Mesodermal cell (in vitro differentiated cells): Measurements from ENCODE around the gene STARD9.

Experiments
- H3K27ac ChIP-seq: 2 replicates; pipeline ENCODE4 v1.7.0; 2013; ENCODE audit warnings: mild to moderate bottlenecking, low read depth, low read length, moderate library complexity; ENCODE audit not compliant: severe bottlenecking
- H3K36me3 ChIP-seq: 2 replicates; pipeline ENCODE4 v1.7.1; 2013; ENCODE audit warnings: mild to moderate bottlenecking, low read length, moderate library complexity; ENCODE audit not compliant: control insufficient read depth, insufficient read depth
- H3K4me1 ChIP-seq: one replicate; pipeline ENCODE4 v1.7.1; 2013; ENCODE audit warnings: mild to moderate bottlenecking, low read length; ENCODE audit not compliant: insufficient read depth, control insufficient read depth, poor library complexity, severe bottlenecking
- H3K4me3 ChIP-seq: 2 replicates; pipeline ENCODE4 v1.7.0; 2013; ENCODE audit warnings: low read length, control low read depth, mild to moderate bottlenecking; ENCODE audit not compliant: insufficient read depth, poor library complexity, severe bottlenecking; ENCODE audit errors: extremely low read depth
- H3K9me3 ChIP-seq: 2 replicates; pipeline ENCODE4 v1.7.1; 2013; ENCODE audit warnings: mild to moderate bottlenecking, low read length, moderate library complexity; ENCODE audit not compliant: control insufficient read depth
- WGBS, 2 experiments: methylation state at CpG; one replicate each; pipeline ENCODE4 v1.1.5; 2013; ENCODE audit warnings: missing lambda C conversion rate in 2 of 2; ENCODE audit not compliant: insufficient coverage in 2 of 2; 5-methylcytosine and 5-hydroxymethylcytosine counted together

Gene STARD9

DNA sequence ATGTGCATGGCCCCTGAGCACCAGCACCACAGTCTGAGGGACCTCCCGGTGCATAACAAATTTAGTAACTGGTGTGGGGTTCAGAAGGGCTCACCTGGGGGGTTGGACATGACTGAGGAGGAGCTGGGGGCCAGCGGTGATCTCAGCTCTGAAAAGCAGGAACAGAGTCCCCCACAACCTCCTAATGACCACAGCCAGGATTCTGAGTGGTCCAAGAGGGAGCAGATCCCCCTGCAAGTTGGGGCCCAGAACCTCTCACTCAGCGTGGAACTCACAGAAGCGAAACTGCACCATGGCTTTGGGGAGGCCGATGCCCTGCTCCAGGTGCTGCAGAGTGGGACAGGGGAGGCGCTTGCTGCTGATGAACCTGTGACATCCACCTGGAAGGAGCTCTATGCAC, 118.5 kb downstream of the STARD9 start:
- H3K4me1 ChIP-seq, result no peaks in the 10 kb centered on the region
- H3K27ac ChIP-seq, result no peak overlapping the region
- no peaks in the 10 kb centered on the region for H3K36me3 ChIP-seq
- H3K9me3 ChIP-seq, result no peaks in the 10 kb centered on the region
- no peak overlapping the region for H3K4me3 ChIP-seq
- 96 to 100% methylated on average over 5 of the region's 6 CpGs for WGBS, 2 experiments

DNA sequence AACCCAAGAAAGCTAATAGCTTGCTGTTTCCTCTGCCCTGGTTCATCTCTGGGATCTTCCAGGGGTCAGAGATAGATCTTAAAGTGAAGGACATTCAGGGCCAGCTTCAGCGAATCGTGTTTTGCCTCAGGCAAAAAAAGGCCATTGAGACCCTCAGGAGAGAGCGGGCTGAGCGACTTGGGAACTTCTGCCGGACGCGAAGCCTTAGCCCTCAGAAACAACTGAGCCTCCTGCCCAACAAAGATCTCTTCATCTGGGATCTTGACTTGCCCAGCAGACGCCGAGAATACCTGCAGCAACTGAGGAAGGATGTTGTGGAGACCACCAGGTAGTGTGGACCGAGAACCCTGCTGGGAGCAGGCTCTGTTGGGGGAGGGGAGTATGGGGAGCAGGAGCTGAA, 119.0 kb downstream of the STARD9 start:
- no peak overlapping the region for H3K27ac ChIP-seq
- H3K36me3 ChIP-seq, result no peaks in the 10 kb centered on the region
- no peaks in the 10 kb centered on the region for H3K4me1 ChIP-seq
- no peak overlapping the region for H3K4me3 ChIP-seq
- 88 to 100% methylated on average over 5 to 8 of the region's 10 CpGs for WGBS, 2 experiments
- H3K9me3 ChIP-seq, result no peaks in the 10 kb centered on the region

DNA sequence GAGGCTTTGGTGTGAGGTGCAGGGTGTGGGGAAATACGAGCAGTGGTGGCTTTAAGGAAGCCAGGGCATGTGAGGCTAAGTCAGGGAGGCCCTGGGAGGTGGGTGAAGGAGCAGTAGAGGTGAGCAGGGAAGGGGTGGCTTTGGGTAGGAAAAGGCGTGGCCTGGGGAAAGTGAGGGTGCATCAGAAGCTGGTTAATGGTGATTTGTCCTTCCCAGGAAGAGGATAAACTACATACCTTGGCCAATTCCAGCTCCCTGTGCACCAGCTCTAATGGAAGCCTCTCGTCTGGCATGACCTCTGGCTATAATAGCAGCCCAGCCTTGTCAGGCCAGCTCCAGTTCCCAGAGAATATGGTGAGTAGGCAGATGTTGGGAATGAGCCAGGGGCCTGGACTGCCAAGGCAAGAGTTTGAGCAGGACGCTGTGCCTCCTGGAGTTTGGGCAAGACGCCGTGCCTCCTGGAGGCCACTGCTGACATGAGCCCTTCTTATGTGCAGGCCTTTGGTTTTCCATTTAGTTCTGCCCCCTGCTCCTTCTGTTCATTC, 120.2 kb downstream of the STARD9 start:
- H3K36me3 ChIP-seq, result peaks cover 4% of the 10 kb centered on the region
- WGBS, 2 experiments, result 86 to 98% methylated on average over 1 to 4 of the region's 6 CpGs
- no peaks in the 10 kb centered on the region for H3K4me1 ChIP-seq
- peaks cover 6% of the 10 kb centered on the region for H3K9me3 ChIP-seq
- H3K4me3 ChIP-seq, result no peak overlapping the region
- no peak overlapping the region for H3K27ac ChIP-seq

DNA sequence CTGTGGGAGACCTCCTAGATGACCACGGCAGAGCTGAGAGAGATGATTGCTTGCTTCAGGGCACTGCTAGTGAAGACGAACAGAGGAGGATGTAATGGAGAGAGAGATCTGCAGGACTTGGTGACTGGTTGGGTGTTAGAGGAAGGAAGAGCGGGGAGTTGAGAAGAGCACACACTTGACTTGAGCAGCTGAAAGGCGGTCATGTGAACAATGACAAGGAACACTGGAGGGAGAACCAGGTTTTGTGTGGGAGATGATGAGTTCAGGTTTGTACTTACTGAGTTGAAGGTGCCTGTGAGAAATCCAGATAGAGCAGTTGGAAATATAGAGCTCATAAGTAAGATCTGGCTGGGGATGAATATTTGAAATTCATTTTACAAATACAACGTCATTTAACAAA, 121.2 kb downstream of the STARD9 start:
- Histone ChIP-seq H3K27ac (no peak overlapping the region), H3K9me3 (peaks cover 10% of the 10 kb centered on the region), H3K4me3 (no peak overlapping the region), H3K4me1 (no peaks in the 10 kb centered on the region), H3K36me3 (peaks cover 9% of the 10 kb centered on the region)
- WGBS, 2 experiments, result 94 to 98% methylated on average over 4 of the region's 5 CpGs

DNA sequence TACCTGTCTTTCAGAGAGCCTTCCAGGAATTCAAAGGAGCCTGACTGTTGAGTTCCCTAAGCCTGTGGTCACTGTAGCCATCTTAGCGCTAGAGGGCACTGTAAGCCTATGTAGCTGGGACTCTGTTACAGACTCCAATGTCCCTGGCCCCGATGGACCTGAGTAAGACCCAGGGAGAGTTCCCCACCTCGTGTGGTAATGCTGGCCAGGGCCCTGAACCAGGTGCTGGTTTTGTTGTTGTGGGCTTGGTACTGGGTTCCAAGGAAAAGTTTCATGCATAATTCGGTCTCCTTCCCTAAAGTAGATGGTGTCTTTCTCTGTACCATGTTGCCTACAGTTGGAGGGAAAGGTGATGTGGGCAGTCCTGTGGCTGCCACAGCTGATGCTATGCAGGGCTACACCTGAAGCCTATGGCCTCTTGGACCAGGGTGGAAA, 129.1 kb downstream of the STARD9 start:
- no peaks in the 10 kb centered on the region for H3K4me1 ChIP-seq
- H3K4me3 ChIP-seq, result no peak overlapping the region
- peaks cover 10% of the 10 kb centered on the region for H3K9me3 ChIP-seq
- WGBS, 2 experiments, result 25 to 40% methylated on average over 1 to 3 of the region's 4 CpGs
- H3K27ac ChIP-seq, result no peak overlapping the region
- peaks cover 9% of the 10 kb centered on the region for H3K36me3 ChIP-seq

DNA sequence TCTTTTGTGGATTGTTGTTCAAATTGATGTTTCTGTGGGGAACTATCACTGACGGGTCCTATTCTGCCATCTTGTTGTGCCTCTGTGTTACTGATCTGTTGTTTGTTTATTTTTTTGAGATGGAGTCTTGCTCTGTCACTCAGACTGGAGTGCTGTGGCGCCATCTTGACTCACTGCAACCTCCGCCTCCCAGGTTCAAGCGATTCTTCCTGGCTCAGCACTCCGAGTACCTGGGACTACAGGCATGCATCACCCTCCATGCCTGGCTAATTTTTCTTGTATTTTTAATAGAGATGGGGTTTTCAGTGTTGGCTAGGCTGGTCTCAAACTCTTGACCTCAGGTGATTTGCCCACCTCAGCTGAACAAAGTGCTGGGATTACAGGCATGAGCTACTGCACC, 129.9 kb downstream of the STARD9 start:
- Histone ChIP-seq H3K4me1 (no peaks in the 10 kb centered on the region), H3K9me3 (peaks cover 7% of the 10 kb centered on the region), H3K36me3 (peaks cover 5% of the 10 kb centered on the region), H3K4me3 (no peak overlapping the region), H3K27ac (no peak overlapping the region)
- 98 to 100% methylated on average over 4 to 5 of the region's 5 CpGs for WGBS, 2 experiments

DNA sequence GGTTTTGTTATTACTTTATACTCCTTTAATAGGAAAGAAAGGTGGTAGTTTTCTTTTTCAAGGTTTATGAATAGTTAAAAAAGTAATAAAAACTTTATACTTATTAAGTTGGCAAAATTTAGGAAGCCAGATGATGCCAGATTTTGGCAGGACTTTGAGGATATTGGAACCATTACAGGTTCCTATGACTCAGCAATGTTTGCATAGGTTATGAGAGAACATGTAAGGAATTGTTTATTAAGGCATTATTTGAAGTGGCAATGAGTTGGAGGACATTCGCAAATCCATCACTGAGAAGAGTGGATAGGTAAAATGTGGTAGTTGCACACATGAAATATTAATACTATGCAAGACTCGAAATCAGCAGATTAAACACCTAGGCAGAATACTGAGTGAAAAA, 131.7 kb downstream of the STARD9 start:
- Histone ChIP-seq H3K36me3 (no peaks in the 10 kb centered on the region), H3K27ac (no peak overlapping the region), H3K4me1 (no peaks in the 10 kb centered on the region), H3K9me3 (no peaks in the 10 kb centered on the region), H3K4me3 (no peak overlapping the region)
- WGBS, 2 experiments, result 100% methylated on average over 1 of the region's 2 CpGs; no CpG with 5 or more reads in 1 of the 2 experiments

DNA sequence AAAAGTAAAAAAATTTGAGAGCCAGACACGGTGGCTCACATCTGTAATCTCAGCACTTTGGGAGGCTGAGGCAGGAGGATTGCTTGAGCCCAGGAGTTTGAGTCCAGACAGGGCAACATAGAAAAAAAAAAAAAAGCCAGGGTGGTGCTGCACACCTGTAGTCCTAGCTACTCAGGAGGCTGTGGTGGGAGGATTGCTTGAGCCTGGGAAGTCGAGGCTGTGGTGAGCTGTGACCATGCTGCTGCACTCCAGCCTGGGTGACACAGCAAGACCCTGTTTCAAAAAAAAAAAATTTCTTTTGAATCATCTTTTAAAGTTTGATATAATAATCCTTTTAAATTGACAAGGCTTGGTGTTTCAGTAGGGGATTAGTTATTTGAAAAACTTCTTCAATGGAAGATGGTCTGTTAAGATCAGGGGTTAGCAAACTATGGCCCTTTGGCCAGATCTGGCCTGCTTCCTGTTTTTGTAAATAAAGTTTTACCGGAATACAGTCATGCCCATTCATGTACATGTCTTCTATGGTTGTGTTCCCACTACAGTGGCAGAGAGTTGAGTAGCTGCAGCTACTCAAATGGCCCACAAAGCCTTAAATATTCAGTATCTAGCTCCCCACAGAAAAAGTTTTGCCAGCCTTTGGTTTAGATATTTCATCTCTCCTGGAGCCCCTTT, 132.6 kb downstream of the STARD9 start:
- Histone ChIP-seq H3K4me1 (no peaks in the 10 kb centered on the region), H3K27ac (no peak overlapping the region), H3K4me3 (no peak overlapping the region), H3K36me3 (no peaks in the 10 kb centered on the region), H3K9me3 (no peaks in the 10 kb centered on the region)
- WGBS, 2 experiments, result 93 to 95% methylated on average over 2 to 3 of the region's 3 CpGs

DNA sequence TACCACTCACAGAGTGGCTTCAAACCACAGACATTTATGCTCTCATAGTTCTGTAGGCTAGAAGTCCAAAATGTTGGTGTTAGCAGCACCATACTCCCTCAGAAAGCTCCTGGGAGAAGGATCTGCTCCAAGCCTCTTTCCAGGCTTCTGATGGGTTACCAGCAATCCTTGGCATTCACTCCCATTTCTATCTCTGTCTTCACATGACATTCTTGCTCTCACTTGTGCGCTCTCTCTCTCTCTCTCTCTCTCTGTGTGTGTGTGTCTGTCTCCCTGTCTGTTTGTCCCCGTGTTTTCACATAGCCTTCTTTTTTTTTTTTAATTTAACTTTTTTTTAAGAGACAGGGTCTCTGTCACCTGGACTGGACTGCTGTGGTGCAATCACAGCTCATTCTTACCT, 135.3 kb downstream of the STARD9 start:
- no peaks in the 10 kb centered on the region for H3K4me1 ChIP-seq
- H3K4me3 ChIP-seq, result no peak overlapping the region
- H3K27ac ChIP-seq, result no peak overlapping the region
- H3K36me3 ChIP-seq, result no peaks in the 10 kb centered on the region
- WGBS, 2 experiments, result 83 to 100% methylated on average over 1 of the region's 2 CpGs
- no peaks in the 10 kb centered on the region for H3K9me3 ChIP-seq

DNA sequence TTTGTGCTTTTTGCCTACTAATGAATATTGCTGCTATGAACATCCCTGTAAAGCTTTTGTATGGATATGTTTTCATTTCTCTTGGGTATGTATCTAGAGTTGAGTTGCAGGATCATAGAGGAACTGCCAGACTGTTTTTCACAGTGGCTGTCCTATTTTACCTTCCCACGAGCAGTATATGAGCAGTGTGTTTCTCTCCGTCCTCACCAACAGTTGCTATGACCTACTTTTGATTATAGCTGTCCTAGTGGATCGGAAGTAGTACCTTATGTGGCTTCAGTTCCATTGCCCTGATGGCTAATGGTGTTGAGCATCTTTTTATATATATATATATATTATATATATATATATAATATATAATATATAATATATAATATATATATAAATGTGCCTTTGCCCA, 136.3 kb downstream of the STARD9 start:
- H3K27ac ChIP-seq, result no peak overlapping the region
- H3K4me3 ChIP-seq, result no peak overlapping the region
- no peaks in the 10 kb centered on the region for H3K9me3 ChIP-seq
- H3K4me1 ChIP-seq, result no peaks in the 10 kb centered on the region
- no CpG with 5 or more reads among the region's 3 CpGs for WGBS, 2 experiments
- no peaks in the 10 kb centered on the region for H3K36me3 ChIP-seq

DNA sequence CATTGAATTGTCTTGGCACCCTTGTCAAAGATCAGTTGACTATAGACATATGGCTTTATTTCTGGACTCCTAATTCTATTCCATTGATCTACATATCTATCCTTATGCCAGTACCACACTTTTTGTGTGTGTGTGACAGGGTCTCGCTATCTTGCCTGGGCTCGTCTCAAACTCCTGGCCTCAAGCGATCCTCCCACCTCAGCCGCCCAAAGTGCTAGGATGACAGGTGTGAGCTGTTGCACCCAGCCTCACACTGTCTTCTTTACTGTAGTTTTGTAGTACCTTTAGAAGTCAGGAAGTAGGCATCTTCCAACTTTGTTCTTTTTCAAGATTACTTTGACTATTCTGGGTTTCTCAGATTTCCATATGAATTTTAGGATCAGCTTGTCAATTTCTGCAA, 137.2 kb downstream of the STARD9 start:
- no peaks in the 10 kb centered on the region for H3K36me3 ChIP-seq
- H3K9me3 ChIP-seq, result no peaks in the 10 kb centered on the region
- WGBS, 2 experiments, result 90% methylated on average over 4 of the region's 4 CpGs; no CpG with 5 or more reads in 1 of the 2 experiments
- H3K4me3 ChIP-seq, result no peak overlapping the region
- H3K27ac ChIP-seq, result no peak overlapping the region
- H3K4me1 ChIP-seq, result no peaks in the 10 kb centered on the region
